Uterus (tissue), 4 donors: ENCODE measurements around the gene GRIK1. TPM values are rescaled to one million over a fixed set of nuclear protein-coding genes. Genes with fewer than 3 reads are reported as not detected.

Experiments
- DNase-seq, 2 donors: peaks; one replicate each; pipeline ENCODE4 v3.0.0-alpha.2; 2019 to 2020
- H3K27ac ChIP-seq, 2 donors: fragments of 200-600 bp; sonication (generic); 1 replicate in 1 of 2; 2 replicates in 1 of 2; pipeline ENCODE4 v1.5.1; 2016 to 2018
- H3K27me3 ChIP-seq, 2 donors: fragments of 200-600 bp; sonication (generic); one replicate each; pipeline ENCODE4 v1.5.1; 2018 to 2019; ENCODE audit warnings: control low read depth in 1 of 2
- H3K36me3 ChIP-seq, 2 donors: fragments of 200-600 bp; sonication (generic); one replicate each; pipeline ENCODE4 v1.5.1; 2019; ENCODE audit warnings: control low read depth in 1 of 2
- H3K4me1 ChIP-seq, 2 donors: fragments of 200-600 bp; sonication (generic); one replicate each; pipeline ENCODE4 v1.5.1; 2018 to 2019; ENCODE audit warnings: control low read depth in 1 of 2
- H3K4me3 ChIP-seq, 2 donors: fragments of 200-600 bp; sonication (generic); 1 replicate in 1 of 2; 2 replicates in 1 of 2; pipeline ENCODE4 v1.5.1; 2018 to 2019; ENCODE audit warnings: mild to moderate bottlenecking in 1 of 2
- H3K9me3 ChIP-seq, 2 donors: fragments of 200-600 bp; sonication (generic); one replicate each; pipeline ENCODE4 v1.5.1; 2019; ENCODE audit warnings: control low read depth in 1 of 2
- CTCF ChIP-seq, 4 experiments: fragments of 200-600 bp in 2 of 4; fragments of 450-650 bp in 2 of 4; sonication (generic) in 2 of 4; IDR thresholded peaks; one replicate each; pipeline ENCODE4 v1.5.1; 2016 to 2019; ENCODE audit warnings: antibody characterized with exemption in 4 of 4, mild to moderate bottlenecking in 2 of 4, moderate library complexity in 1 of 4
- POLR2A ChIP-seq, 2 donors: fragments of 450-650 bp; IDR thresholded peaks; one replicate each; pipeline ENCODE4 v1.6.1; 2016; ENCODE audit warnings: antibody characterized with exemption in 2 of 2, mild to moderate bottlenecking in 1 of 2, moderate library complexity in 1 of 2
- intact Hi-C: fragments of 100-400 bp; cut with DNase I; formaldehyde crosslinking; loops from one replicate; pipeline ENCODE4 v1.15.1; 2023; ENCODE audit warnings: low total_unique reads
- total RNA-seq, 4 donors: library from RNA; depleted of rRNA in 3 of 4; stranded (reverse); fragments of >200 nt in 3 of 4; gene quantifications; one replicate each; pipeline versions ENCODE4 v1.1.0 to v1.2.4, GENCODE V29; 2014 to 2023
- donor health status: DM: yes; HTN: yes; CAD: no.

The GRIK1 gene
- total RNA-seq, 4 donors from 2014 or later = 0.12 to 4.1 TPM; not detected in 2

GRCh38 chr21:29928537-29928936, 11.3 kb downstream of the GRIK1 start:
- Histone ChIP-seq H3K4me1 (no peaks in the 10 kb centered on the region), H3K27ac (no peak overlapping the region), H3K9me3 (no peaks in the 10 kb centered on the region), H3K4me3 (no peak overlapping the region), H3K36me3 (no peaks in the 10 kb centered on the region), H3K27me3 (no peaks in the 10 kb centered on the region)
- TF ChIP-seq POLR2A (IDR thresholded peaks at IDR 0.05) (no peak), CTCF (IDR thresholded peaks at IDR 0.05) (no peak)
- intact Hi-C loops = no loop called here
- DNase-seq = no peak

GRCh38 chr21:29920938-29921337, 18.9 kb downstream of the GRIK1 start:
- no peaks in the 10 kb centered on the region for H3K4me1 ChIP-seq
- intact Hi-C loops = no loop called here
- TF ChIP-seq CTCF (IDR thresholded peaks at IDR 0.05) = no peak
- no peak for TF ChIP-seq POLR2A (IDR thresholded peaks at IDR 0.05)

GRCh38 chr21:29914326-29914725, 25.5 kb downstream of the GRIK1 start:
- intact Hi-C loops = no loop called here
- H3K27ac ChIP-seq = no peak overlapping the region
- no peak for DNase-seq
- H3K9me3 ChIP-seq = no peaks in the 10 kb centered on the region
- H3K4me3 ChIP-seq = no peak overlapping the region
- H3K4me1 ChIP-seq = no peaks in the 10 kb centered on the region
- no peaks in the 10 kb centered on the region for H3K36me3 ChIP-seq
- H3K27me3 ChIP-seq = no peaks in the 10 kb centered on the region
- TF ChIP-seq POLR2A (IDR thresholded peaks at IDR 0.05) (no peak), CTCF (IDR thresholded peaks at IDR 0.05) (no peak)

More at GRCh38 chr21:29920938-29921337, 18.9 kb downstream of the GRIK1 start:
- DNase-seq = no peak
- Histone ChIP-seq H3K27ac (no peak overlapping the region), H3K9me3 (no peaks in the 10 kb centered on the region), H3K4me3 (no peak overlapping the region), H3K27me3 (no peaks in the 10 kb centered on the region), H3K36me3 (no peaks in the 10 kb centered on the region)

GRCh38 chr21:29909571-29909970, 30.2 kb downstream of the GRIK1 start:
- Histone ChIP-seq H3K27me3 (no peaks in the 10 kb centered on the region), H3K36me3 (no peaks in the 10 kb centered on the region), H3K4me3 (no peak overlapping the region), H3K27ac (no peak overlapping the region), H3K4me1 (no peaks in the 10 kb centered on the region), H3K9me3 (no peaks in the 10 kb centered on the region)
- TF ChIP-seq POLR2A (IDR thresholded peaks at IDR 0.05) (no peak), CTCF (IDR thresholded peaks at IDR 0.05) (no peak)
- DNase-seq = no peak
- intact Hi-C loops = no loop called here

GRCh38 chr21:29904359-29905282, 35.2 kb downstream of the GRIK1 start:
- H3K4me1 ChIP-seq = no peaks in the 10 kb centered on the region
- intact Hi-C loops = no loop called here
- TF ChIP-seq CTCF (IDR thresholded peaks at IDR 0.05) = no peak
- no peak for TF ChIP-seq POLR2A (IDR thresholded peaks at IDR 0.05)
- H3K9me3 ChIP-seq = no peaks in the 10 kb centered on the region
- no peak overlapping the region for H3K4me3 ChIP-seq
- no peaks in the 10 kb centered on the region for H3K27me3 ChIP-seq
- no peak overlapping the region for H3K27ac ChIP-seq
- H3K36me3 ChIP-seq = no peaks in the 10 kb centered on the region
- DNase-seq = no peak
